Stimulated activated CD8-positive, alpha-beta memory T cell treated with anti-CD3 and anti-CD28 coated beads, Interleukin-12 subunit alpha, Interleukin-12 subunit beta, amount 100 ng/mL, for 24 hours (primary cell): Measurements from ENCODE around the gene SDK1.

Experiments
- DNase-seq: peaks from one replicate; pipeline ENCODE4 v3.0.0-alpha.2; 2020; ENCODE audit errors: extremely low read depth

SDK1 gene

GRCh38 chr7:4157651-4158050 is 856.6 kb downstream of the SDK1 start:
- no peak for DNase-seq

GRCh38 chr7:4158441-4159153 is 857.5 kb downstream of the SDK1 start:
- no peak for DNase-seq

GRCh38 chr7:4159154-4159501 is 858.1 kb downstream of the SDK1 start:
- DNase-seq, result no peak

- no peak for DNase-seq
Observed at GRCh38 chr7:4159761-4160554, 858.9 kb downstream of the SDK1 start.

GRCh38 chr7:4162884-4163564 is 862.0 kb downstream of the SDK1 start:
- no peak for DNase-seq

- no peak for DNase-seq
Observed at GRCh38 chr7:4163565-4164203, 862.6 kb downstream of the SDK1 start.

- DNase-seq, result no peak
Observed at GRCh38 chr7:4164556-4164955, 863.5 kb downstream of the SDK1 start.

GRCh38 chr7:4166340-4166739 is 865.3 kb downstream of the SDK1 start:
- no peak for DNase-seq

GRCh38 chr7:4166807-4167206 is 865.8 kb downstream of the SDK1 start:
- DNase-seq, result no peak

- DNase-seq, result no peak
Observed at GRCh38 chr7:4167385-4167910, 866.4 kb downstream of the SDK1 start.

GRCh38 chr7:4168041-4168440 is 867.0 kb downstream of the SDK1 start:
- DNase-seq, result no peak

GRCh38 chr7:4168541-4168940 is 867.5 kb downstream of the SDK1 start:
- DNase-seq, result no peak

- no peak for DNase-seq
Observed at GRCh38 chr7:4169455-4169854, 868.4 kb downstream of the SDK1 start.

GRCh38 chr7:4170997-4171786 is 870.1 kb downstream of the SDK1 start:
- no peak for DNase-seq

GRCh38 chr7:4172883-4173282 is 871.8 kb downstream of the SDK1 start:
- no peak for DNase-seq

GRCh38 chr7:4173615-4174014 is 872.6 kb downstream of the SDK1 start:
- no peak for DNase-seq

GRCh38 chr7:4174016-4174415 is 873.0 kb downstream of the SDK1 start:
- no peak for DNase-seq

GRCh38 chr7:4174451-4174850 is 873.4 kb downstream of the SDK1 start:
- DNase-seq, result no peak

GRCh38 chr7:4174884-4175283 is 873.8 kb downstream of the SDK1 start:
- no peak for DNase-seq

GRCh38 chr7:4175346-4175973 is 874.4 kb downstream of the SDK1 start:
- DNase-seq, result no peak

- DNase-seq, result no peak
Observed at GRCh38 chr7:4177001-4177400, 875.9 kb downstream of the SDK1 start.
